ENCODE results near the gene SMOC2. TPM values are rescaled to one million over a fixed set of nuclear protein-coding genes. Genes with fewer than 3 reads are reported as not detected.

SMOC2 gene
- total and polyA plus RNA-seq, 2 experiments from 2014 or later: 51.0 to 88.7 TPM

GRCh38 chr6:168527451-168528210 is 86.6 kb downstream of the SMOC2 start:
- no peak overlapping the region for H2AFZ ChIP-seq
- no peaks in the 10 kb centered on the region for H3K79me2 ChIP-seq
- no peak for DNase-seq (ENCODE audit: low spot score)
- H3K27ac ChIP-seq: no peak overlapping the region
- H3K36me3 ChIP-seq (replicated peaks; ENCODE audit: insufficient read depth, low read depth): no peaks in the 10 kb centered on the region
- no peaks in the 10 kb centered on the region for H3K9me2 ChIP-seq (replicated peaks; ENCODE audit: insufficient read depth)
- peaks cover 3% of the 10 kb centered on the region for H3K4me1 ChIP-seq (ENCODE audit: insufficient read depth)
- no peak overlapping the region for H3K4me2 ChIP-seq
- no peaks in the 10 kb centered on the region for H4K20me1 ChIP-seq (ENCODE audit: insufficient read depth, poor library complexity, severe bottlenecking)
- no peaks in the 10 kb centered on the region for H3K9me3 ChIP-seq (ENCODE audit: low read depth)
- TF ChIP-seq EZH2 (IDR thresholded peaks at IDR 0.05; ENCODE audit: borderline replicate concordance): no peak
- TF ChIP-seq, protein P1, sequence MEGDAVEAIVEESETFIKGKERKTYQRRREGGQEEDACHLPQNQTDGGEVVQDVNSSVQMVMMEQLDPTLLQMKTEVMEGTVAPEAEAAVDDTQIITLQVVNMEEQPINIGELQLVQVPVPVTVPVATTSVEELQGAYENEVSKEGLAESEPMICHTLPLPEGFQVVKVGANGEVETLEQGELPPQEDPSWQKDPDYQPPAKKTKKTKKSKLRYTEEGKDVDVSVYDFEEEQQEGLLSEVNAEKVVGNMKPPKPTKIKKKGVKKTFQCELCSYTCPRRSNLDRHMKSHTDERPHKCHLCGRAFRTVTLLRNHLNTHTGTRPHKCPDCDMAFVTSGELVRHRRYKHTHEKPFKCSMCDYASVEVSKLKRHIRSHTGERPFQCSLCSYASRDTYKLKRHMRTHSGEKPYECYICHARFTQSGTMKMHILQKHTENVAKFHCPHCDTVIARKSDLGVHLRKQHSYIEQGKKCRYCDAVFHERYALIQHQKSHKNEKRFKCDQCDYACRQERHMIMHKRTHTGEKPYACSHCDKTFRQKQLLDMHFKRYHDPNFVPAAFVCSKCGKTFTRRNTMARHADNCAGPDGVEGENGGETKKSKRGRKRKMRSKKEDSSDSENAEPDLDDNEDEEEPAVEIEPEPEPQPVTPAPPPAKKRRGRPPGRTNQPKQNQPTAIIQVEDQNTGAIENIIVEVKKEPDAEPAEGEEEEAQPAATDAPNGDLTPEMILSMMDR (IDR thresholded peaks at IDR 0.05; ENCODE audit: poor library complexity): no peak
- no peak for TF ChIP-seq EZH2phosphoT487 (IDR thresholded peaks at IDR 0.05; ENCODE audit: low read depth, severe bottlenecking, unreplicated experiment)
- H3K4me3 ChIP-seq: no peak overlapping the region
- WGBS (ENCODE audit: low lambda C conversion rate, missing lambda C conversion rate): 89% methylated on average over 25 of the region's 25 CpGs
- H3K27me3 ChIP-seq: no peaks in the 10 kb centered on the region

GRCh38 chr6:168528474-168529095 is 87.6 kb downstream of the SMOC2 start:
- no peaks in the 10 kb centered on the region for H3K9me2 ChIP-seq (replicated peaks; ENCODE audit: insufficient read depth)
- H3K4me2 ChIP-seq: no peak overlapping the region
- no peak overlapping the region for H3K27ac ChIP-seq
- peaks cover 3% of the 10 kb centered on the region for H3K4me1 ChIP-seq (ENCODE audit: insufficient read depth)
- H2AFZ ChIP-seq: no peak overlapping the region
- H3K4me3 ChIP-seq: no peak overlapping the region
- H4K20me1 ChIP-seq (ENCODE audit: insufficient read depth, poor library complexity, severe bottlenecking): no peaks in the 10 kb centered on the region
- WGBS (ENCODE audit: low lambda C conversion rate, missing lambda C conversion rate): 96% methylated on average over 3 of the region's 3 CpGs
- H3K79me2 ChIP-seq: no peaks in the 10 kb centered on the region
- DNase-seq (ENCODE audit: low spot score): no peak
- H3K36me3 ChIP-seq (replicated peaks; ENCODE audit: insufficient read depth, low read depth): no peaks in the 10 kb centered on the region
- H3K27me3 ChIP-seq: no peaks in the 10 kb centered on the region
- TF ChIP-seq EZH2 (IDR thresholded peaks at IDR 0.05; ENCODE audit: borderline replicate concordance): no peak
- TF ChIP-seq, protein P1 (IDR thresholded peaks at IDR 0.05; ENCODE audit: poor library complexity): no peak
- TF ChIP-seq EZH2phosphoT487 (IDR thresholded peaks at IDR 0.05; ENCODE audit: low read depth, severe bottlenecking, unreplicated experiment): no peak
- no peaks in the 10 kb centered on the region for H3K9me3 ChIP-seq (ENCODE audit: low read depth)

GRCh38 chr6:168529214-168529613 is 88.2 kb downstream of the SMOC2 start:
- Histone ChIP-seq H3K9me2 (replicated peaks; ENCODE audit: insufficient read depth) (no peaks in the 10 kb centered on the region), H3K79me2 (no peaks in the 10 kb centered on the region), H3K4me1 (ENCODE audit: insufficient read depth) (peaks cover 3% of the 10 kb centered on the region), H3K9me3 (ENCODE audit: low read depth) (no peaks in the 10 kb centered on the region), H4K20me1 (ENCODE audit: insufficient read depth, poor library complexity, severe bottlenecking) (no peaks in the 10 kb centered on the region), H3K4me3 (no peak overlapping the region), H3K4me2 (no peak overlapping the region), H3K27me3 (no peaks in the 10 kb centered on the region), H2AFZ (no peak overlapping the region), H3K27ac (no peak overlapping the region), H3K36me3 (replicated peaks; ENCODE audit: insufficient read depth, low read depth) (no peaks in the 10 kb centered on the region)
- no peak for TF ChIP-seq EZH2phosphoT487 (IDR thresholded peaks at IDR 0.05; ENCODE audit: low read depth, severe bottlenecking, unreplicated experiment)
- TF ChIP-seq, protein P1 (IDR thresholded peaks at IDR 0.05; ENCODE audit: poor library complexity): no peak
- TF ChIP-seq EZH2 (IDR thresholded peaks at IDR 0.05; ENCODE audit: borderline replicate concordance): no peak
- no peak for DNase-seq (ENCODE audit: low spot score)
- 96% methylated on average over 18 of the region's 18 CpGs for WGBS (ENCODE audit: low lambda C conversion rate, missing lambda C conversion rate)
